Inflammatory macrophage treated with lipopolysaccharide for 4 hours (primary cell): ENCODE data around the gene HSPA12B.

Source experiments
- DNase-seq: peaks from one replicate; pipeline ENCODE4 v3.0.0-alpha.2; 2020

The HSPA12B gene

GRCh38 chr20:3705491-3705969, 27.0 kb upstream of the HSPA12B start:
- no peak for DNase-seq

GRCh38 chr20:3705970-3706739, 26.3 kb upstream of the HSPA12B start:
- DNase-seq: no peak

GRCh38 chr20:3706774-3707507, 25.5 kb upstream of the HSPA12B start:
- DNase-seq: no peak

DNA sequence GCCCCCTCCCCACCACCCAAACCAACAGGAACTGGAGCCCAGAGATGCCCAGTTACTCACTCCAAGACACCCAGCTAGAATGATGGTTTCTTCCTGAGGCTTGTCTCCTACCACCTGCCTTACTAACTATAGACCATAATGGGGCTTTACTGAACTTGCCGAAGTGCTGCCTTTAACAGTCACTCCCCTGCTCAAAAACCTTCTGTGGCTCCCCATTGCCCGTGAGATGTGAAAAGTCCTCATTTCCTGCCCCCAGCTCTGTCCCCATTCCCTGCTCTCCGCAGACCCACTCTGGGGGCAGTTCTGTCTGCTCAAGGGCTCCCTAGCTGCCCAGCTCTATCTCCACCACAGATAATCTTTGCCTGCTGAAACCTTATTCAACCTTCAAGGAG, 25.0 kb upstream of the HSPA12B start:
- no peak for DNase-seq

- DNase-seq: peak; percentile 29
Measured at GRCh38 chr20:3710011-3710466, 22.4 kb upstream of the HSPA12B start.

DNA sequence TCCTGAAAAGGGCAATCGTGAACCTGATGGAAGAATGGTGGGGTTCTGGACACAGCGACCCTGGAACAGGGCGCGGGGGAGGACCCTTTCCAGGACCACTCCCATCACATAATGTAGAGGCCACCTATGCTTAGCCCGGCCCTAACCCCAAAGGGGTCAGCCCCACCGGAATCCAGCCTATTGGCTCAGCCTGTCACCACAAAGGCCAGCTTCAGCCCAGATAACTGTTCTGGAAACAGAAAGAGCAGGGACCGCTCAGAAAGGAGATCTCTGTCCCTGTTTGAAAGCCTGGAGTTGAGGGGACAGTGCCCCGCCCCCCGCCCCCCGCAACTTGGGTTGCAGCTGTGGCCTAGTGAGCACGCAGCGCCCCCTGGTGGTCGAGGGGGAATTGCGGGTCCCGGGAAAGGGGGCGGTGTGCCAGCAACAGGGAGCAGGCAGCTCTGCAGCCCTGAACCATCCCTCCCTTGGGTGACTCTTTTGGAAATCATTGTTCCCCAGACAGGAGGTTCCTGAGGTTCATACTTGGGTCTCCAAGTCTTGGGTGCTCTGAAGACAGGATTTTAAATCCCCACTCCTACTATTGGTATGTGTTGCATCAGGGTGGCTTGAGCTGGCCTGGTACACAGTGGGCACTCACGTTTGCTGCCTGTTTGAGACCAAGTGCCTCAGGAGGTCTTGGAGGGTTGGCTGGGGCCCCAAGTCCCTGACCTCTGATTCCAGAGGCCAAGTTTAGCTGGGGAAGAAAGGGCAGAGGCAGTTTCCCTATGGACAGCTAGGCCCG, 21.6 kb upstream of the HSPA12B start:
- peak; percentile 65 for DNase-seq

GRCh38 chr20:3711484-3711941, 21.0 kb upstream of the HSPA12B start:
- peak; percentile 91 for DNase-seq

GRCh38 chr20:3712279-3712873, 20.1 kb upstream of the HSPA12B start, which contains the start of gene SIGLEC1:
Gene SIGLEC1 (minus strand): TSS chr20:3712600. CDS start chr20:3707128, 5,472 bp downstream.
- peak; percentile 99 for DNase-seq

DNA sequence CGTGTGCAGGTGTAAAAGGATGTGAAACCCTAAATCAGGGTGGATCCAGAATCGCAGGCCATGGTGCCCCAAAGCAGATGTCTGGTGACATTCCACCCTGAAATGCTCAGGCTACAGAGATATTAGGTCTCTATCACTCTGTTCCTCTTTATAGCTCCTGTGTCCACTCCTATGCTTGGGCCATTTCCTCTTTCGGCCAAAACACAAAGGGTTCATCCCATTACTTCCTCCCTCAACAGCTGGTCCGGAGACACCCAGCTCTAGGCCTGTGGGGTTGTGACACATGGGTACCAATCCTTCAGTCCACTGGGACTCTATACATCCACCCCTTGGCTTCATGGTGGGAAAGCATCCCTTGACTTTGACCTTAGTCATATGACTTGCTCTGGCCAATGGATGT, 18.4 kb upstream of the HSPA12B start:
- DNase-seq: peak; percentile 85

- peak; percentile 42 for DNase-seq
Measured at GRCh38 chr20:3716195-3716834, 16.2 kb upstream of the HSPA12B start.

DNA sequence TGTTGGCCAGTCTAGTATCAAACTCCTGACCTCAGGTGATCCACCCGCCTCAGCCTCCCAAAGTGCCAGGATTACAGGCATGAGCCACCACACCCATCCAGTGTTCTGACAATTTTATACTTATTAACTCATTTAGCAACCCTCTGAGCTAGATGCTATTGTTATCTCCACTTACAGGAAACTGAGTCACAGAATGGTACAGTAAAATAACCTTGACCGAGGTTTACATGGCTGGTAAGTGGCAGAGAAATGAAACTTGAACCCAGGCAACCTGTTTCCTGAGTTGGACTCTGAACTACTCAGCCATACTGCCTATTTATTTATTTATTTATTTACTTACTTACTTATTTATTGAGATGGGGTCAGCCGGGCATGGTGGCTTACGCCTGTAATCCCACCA, 13.4 kb upstream of the HSPA12B start:
- DNase-seq: no peak

DNA sequence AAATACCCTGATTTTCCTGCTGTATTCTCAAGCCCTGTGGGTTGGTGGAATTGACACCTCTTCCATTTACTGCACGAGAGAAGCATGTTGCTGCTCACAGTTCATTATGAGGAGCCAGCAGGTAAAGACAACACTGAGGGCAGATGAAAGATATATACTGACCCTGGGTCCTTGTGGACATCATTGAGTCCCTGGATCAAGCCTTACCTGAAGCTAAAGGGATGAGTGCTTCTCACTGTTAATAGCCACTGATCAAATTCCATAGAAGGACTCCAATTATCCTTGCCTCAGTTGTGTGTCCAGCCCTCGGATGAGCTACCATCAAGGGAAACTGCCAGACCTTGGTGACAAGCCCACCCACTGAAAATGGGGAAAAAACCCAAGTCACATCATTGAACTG, 12.4 kb upstream of the HSPA12B start:
- DNase-seq: no peak

- no peak for DNase-seq
Measured at GRCh38 chr20:3720626-3721025, 11.9 kb upstream of the HSPA12B start.

- DNase-seq: no peak
Measured at GRCh38 chr20:3721912-3722311, 10.6 kb upstream of the HSPA12B start.

DNA sequence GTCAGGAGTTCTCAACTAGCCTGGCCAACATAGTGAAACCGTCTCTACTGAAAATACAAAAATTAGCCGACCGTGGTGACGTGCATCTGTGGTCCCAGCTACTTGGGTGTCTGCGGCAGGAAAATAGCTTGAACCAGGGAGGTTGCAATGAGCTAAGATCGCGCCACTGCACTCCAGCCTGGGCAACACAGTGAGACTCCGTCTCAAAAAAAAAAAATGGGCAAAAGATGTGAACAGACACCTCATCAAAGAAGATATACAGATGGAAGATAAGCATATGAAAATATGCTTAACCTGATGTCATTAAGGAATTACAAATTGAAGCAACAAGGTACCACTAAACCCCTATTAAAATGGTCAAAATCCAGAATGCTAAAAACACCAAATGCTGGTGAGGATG, 9.2 kb upstream of the HSPA12B start:
- DNase-seq: no peak

- DNase-seq: no peak
Measured at GRCh38 chr20:3724356-3724755, 8.1 kb upstream of the HSPA12B start.

DNA sequence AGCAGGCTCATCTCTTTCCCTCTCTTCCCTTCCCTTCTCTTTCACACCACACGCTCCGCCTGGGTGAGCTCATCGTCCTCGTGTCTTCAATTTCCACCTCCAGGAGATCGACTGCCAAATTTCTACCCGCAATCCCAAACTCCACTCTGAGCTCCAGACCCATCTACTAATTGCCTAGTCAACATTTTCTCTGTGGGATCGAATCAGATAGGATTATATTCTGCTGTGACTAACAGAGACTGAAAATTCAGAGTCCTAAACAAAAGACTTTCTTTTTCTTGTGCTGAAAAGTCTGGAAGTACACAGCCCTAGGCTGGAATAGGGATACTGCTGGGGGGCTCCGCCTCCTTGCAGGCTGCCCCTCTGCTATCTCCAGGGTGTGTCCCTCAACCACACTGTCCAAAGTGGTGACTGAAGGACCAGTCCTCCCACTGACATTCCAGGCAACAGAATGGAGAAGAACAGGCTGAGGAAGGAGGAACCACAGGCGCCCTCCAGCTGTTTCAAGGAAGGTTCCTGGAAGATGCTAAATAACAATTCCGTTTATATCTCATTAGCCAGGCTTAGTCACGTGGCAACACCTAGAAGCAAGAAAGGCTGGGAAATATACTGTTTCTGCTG, 5.0 kb upstream of the HSPA12B start:
- no peak for DNase-seq

DNA sequence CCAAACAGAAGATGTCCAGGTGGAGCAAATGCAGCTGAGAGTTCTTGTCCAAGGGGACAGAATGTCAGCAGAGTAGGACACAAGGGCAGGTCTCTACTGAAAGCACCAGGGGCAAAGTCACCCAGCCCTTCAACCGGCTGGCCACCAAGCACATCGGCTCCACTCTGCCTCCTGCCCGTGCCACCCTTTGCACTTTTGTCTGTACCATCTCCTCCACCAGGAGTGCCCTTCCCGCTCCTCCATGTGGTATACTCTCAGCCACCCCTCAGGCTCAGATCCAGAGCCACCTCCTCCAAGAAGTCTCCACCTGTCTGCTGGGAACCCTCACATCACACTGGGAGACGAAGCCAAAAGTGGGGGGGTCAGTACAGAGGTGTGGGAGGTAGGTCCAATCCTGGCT, 4.1 kb upstream of the HSPA12B start:
- DNase-seq: no peak

GRCh38 chr20:3728876-3729275, 3.6 kb upstream of the HSPA12B start:
- no peak for DNase-seq

- no peak for DNase-seq
Measured at GRCh38 chr20:3729378-3729777, 3.1 kb upstream of the HSPA12B start.

- peak; percentile 63 for DNase-seq
Measured at GRCh38 chr20:3729811-3730540, 2.5 kb upstream of the HSPA12B start.
